ENCODE results near the gene ZNF277. TPM values are rescaled to one million over a fixed set of nuclear protein-coding genes. Genes with fewer than 3 reads are reported as not detected.

ZNF277 gene
- total and polyA plus RNA-seq, 2 experiments from 2014 or later: 10.0 to 34.6 TPM

DNA sequence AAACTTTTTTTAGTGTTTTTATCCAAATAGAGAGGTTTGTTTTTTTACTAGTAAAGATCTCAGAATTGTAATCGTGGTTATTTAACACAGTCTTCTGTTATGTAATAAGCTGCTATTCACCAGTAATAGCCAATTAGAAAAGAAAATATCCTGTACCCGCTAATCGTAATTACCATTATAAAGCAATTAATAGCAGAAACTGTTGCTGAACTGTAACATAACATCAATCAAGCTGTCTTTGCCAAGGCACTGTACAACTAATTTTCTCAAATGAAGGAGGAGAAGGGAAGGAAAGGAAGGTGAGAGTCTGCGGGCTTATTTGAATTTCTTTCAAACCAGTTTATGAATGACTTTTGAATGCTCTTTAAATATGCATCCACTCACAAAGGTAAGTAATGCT lies 9.3 kb downstream of the ZNF277 start:
- H2AFZ ChIP-seq: no peak overlapping the region
- no peak for DNase-seq (ENCODE audit: low spot score)
- no peak overlapping the region for H3K27ac ChIP-seq
- no peaks in the 10 kb centered on the region for H3K9me3 ChIP-seq (ENCODE audit: low read depth)
- TF ChIP-seq EZH2phosphoT487 (IDR thresholded peaks at IDR 0.05; ENCODE audit: low read depth, severe bottlenecking, unreplicated experiment): no peak
- TF ChIP-seq EZH2 (IDR thresholded peaks at IDR 0.05; ENCODE audit: borderline replicate concordance): no peak
- TF ChIP-seq, protein P1, sequence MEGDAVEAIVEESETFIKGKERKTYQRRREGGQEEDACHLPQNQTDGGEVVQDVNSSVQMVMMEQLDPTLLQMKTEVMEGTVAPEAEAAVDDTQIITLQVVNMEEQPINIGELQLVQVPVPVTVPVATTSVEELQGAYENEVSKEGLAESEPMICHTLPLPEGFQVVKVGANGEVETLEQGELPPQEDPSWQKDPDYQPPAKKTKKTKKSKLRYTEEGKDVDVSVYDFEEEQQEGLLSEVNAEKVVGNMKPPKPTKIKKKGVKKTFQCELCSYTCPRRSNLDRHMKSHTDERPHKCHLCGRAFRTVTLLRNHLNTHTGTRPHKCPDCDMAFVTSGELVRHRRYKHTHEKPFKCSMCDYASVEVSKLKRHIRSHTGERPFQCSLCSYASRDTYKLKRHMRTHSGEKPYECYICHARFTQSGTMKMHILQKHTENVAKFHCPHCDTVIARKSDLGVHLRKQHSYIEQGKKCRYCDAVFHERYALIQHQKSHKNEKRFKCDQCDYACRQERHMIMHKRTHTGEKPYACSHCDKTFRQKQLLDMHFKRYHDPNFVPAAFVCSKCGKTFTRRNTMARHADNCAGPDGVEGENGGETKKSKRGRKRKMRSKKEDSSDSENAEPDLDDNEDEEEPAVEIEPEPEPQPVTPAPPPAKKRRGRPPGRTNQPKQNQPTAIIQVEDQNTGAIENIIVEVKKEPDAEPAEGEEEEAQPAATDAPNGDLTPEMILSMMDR (IDR thresholded peaks at IDR 0.05; ENCODE audit: poor library complexity): no peak
- H4K20me1 ChIP-seq (ENCODE audit: insufficient read depth, poor library complexity, severe bottlenecking): no peaks in the 10 kb centered on the region
- H3K4me2 ChIP-seq: no peak overlapping the region
- H3K27me3 ChIP-seq: no peaks in the 10 kb centered on the region
- 80% methylated on average over 4 of the region's 4 CpGs for WGBS (ENCODE audit: low lambda C conversion rate, missing lambda C conversion rate)
- peaks cover 3% of the 10 kb centered on the region for H3K4me1 ChIP-seq (ENCODE audit: insufficient read depth)
- no peaks in the 10 kb centered on the region for H3K36me3 ChIP-seq (replicated peaks; ENCODE audit: insufficient read depth, low read depth)
- H3K79me2 ChIP-seq: peaks cover 90% of the 10 kb centered on the region
- no peak overlapping the region for H3K4me3 ChIP-seq
- no peaks in the 10 kb centered on the region for H3K9me2 ChIP-seq (replicated peaks; ENCODE audit: insufficient read depth)

DNA sequence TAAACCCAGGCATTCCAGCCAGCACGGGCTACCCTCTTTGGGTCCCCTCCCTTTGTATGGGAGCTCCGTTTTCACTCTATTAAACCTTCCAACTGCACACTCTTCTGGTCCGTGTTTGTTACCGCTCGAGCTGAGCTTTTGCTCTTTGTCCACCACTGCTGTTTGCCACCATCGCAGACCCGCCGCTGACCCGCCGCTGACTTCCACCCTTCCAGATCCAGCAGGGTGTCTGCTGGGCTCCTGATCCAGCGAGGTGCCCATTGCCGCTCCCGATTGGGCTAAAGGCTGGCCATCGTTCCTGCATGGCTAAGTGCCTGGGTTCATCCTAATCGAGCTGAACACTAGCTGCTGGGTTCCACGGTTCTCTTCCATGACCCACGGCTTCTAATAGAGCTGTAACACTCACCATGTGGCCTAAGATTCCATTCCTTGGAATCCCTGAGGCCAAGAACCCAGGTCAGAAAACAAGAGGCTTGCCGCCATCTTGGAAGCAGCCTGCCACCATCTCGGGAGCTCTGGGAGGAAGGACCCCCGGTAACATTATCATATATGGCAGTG lies 14.5 kb downstream of the ZNF277 start:
- WGBS (ENCODE audit: low lambda C conversion rate, missing lambda C conversion rate): 94% methylated on average over 20 of the region's 20 CpGs
- Histone ChIP-seq H3K27ac (no peak overlapping the region), H3K9me3 (ENCODE audit: low read depth) (no peaks in the 10 kb centered on the region), H2AFZ (no peak overlapping the region), H3K36me3 (replicated peaks; ENCODE audit: insufficient read depth, low read depth) (no peaks in the 10 kb centered on the region), H3K27me3 (no peaks in the 10 kb centered on the region), H3K79me2 (peaks cover 90% of the 10 kb centered on the region), H3K4me3 (no peak overlapping the region), H4K20me1 (ENCODE audit: insufficient read depth, poor library complexity, severe bottlenecking) (no peaks in the 10 kb centered on the region), H3K9me2 (replicated peaks; ENCODE audit: insufficient read depth) (no peaks in the 10 kb centered on the region), H3K4me1 (ENCODE audit: insufficient read depth) (no peaks in the 10 kb centered on the region), H3K4me2 (no peak overlapping the region)
- no peak for TF ChIP-seq EZH2phosphoT487 (IDR thresholded peaks at IDR 0.05; ENCODE audit: low read depth, severe bottlenecking, unreplicated experiment)
- TF ChIP-seq, protein P1 (IDR thresholded peaks at IDR 0.05; ENCODE audit: poor library complexity): no peak
- no peak for DNase-seq (ENCODE audit: low spot score)

DNA sequence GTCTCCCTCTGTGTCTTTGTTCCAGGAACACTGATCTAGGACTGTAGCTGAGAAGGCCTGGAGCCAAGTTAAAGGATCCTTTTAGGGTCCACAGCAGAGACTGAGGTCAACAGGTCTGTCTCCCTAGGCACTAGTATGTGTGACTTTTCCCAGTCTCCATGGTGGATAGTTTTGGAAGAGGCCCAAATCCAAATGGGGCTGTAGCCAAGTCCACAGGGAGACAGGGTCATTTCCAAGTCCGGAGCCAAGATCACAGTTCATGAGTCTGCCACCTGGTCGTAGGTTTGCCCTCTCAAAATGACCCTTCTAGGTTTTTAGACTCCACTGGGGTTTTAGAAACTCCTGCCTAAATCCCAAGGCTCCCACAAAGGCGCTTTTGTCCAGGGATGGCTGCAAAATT lies 16.8 kb downstream of the ZNF277 start:
- Histone ChIP-seq H3K9me2 (replicated peaks; ENCODE audit: insufficient read depth) (no peaks in the 10 kb centered on the region), H4K20me1 (ENCODE audit: insufficient read depth, poor library complexity, severe bottlenecking) (no peaks in the 10 kb centered on the region), H3K36me3 (replicated peaks; ENCODE audit: insufficient read depth, low read depth) (no peaks in the 10 kb centered on the region), H3K9me3 (ENCODE audit: low read depth) (no peaks in the 10 kb centered on the region), H2AFZ (no peak overlapping the region), H3K79me2 (peaks cover 87% of the 10 kb centered on the region), H3K4me1 (ENCODE audit: insufficient read depth) (no peaks in the 10 kb centered on the region), H3K4me3 (no peak overlapping the region), H3K27me3 (no peaks in the 10 kb centered on the region), H3K4me2 (no peak overlapping the region), H3K27ac (no peak overlapping the region)
- DNase-seq (ENCODE audit: low spot score): no peak
- WGBS (ENCODE audit: low lambda C conversion rate, missing lambda C conversion rate): 97% methylated on average over 3 of the region's 3 CpGs
- TF ChIP-seq, protein P1 (IDR thresholded peaks at IDR 0.05; ENCODE audit: poor library complexity): no peak
- no peak for TF ChIP-seq EZH2 (IDR thresholded peaks at IDR 0.05; ENCODE audit: borderline replicate concordance)
- no peak for TF ChIP-seq EZH2phosphoT487 (IDR thresholded peaks at IDR 0.05; ENCODE audit: low read depth, severe bottlenecking, unreplicated experiment)

DNA sequence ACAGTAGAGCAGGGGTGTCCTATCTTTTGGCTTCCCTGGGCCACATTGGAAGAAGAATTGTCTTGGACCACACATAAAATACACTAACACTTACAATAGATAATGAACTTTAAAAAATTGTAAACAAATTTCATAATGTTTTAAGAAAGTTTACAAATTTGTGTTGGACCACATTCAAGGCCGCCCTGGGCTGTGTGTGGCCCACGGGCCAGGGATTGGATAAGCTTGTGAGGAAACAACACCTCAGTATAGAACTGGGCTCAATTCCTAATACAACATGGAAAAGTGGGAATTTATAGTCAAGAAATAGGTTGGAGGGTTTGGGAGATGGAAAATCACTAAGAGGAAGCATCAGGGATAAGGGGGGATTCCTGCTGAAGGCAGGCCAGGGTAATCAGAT lies 17.7 kb downstream of the ZNF277 start:
- Histone ChIP-seq H3K36me3 (replicated peaks; ENCODE audit: insufficient read depth, low read depth) (no peaks in the 10 kb centered on the region), H3K4me3 (no peak overlapping the region), H3K79me2 (peaks cover 85% of the 10 kb centered on the region), H3K27me3 (no peaks in the 10 kb centered on the region), H3K27ac (no peak overlapping the region), H2AFZ (no peak overlapping the region), H4K20me1 (ENCODE audit: insufficient read depth, poor library complexity, severe bottlenecking) (no peaks in the 10 kb centered on the region), H3K4me2 (no peak overlapping the region), H3K9me2 (replicated peaks; ENCODE audit: insufficient read depth) (no peaks in the 10 kb centered on the region), H3K9me3 (ENCODE audit: low read depth) (no peaks in the 10 kb centered on the region), H3K4me1 (ENCODE audit: insufficient read depth) (no peaks in the 10 kb centered on the region)
- 94% methylated on average over 2 of the region's 2 CpGs for WGBS (ENCODE audit: low lambda C conversion rate, missing lambda C conversion rate)
- TF ChIP-seq, protein P1 (IDR thresholded peaks at IDR 0.05; ENCODE audit: poor library complexity): no peak
- TF ChIP-seq EZH2 (IDR thresholded peaks at IDR 0.05; ENCODE audit: borderline replicate concordance): no peak
- DNase-seq (ENCODE audit: low spot score): no peak

All from hepatocyte (in vitro differentiated cells).